ENCODE data around the gene ARHGEF7. TPM values are rescaled to one million over a fixed set of nuclear protein-coding genes. Genes with fewer than 3 reads are reported as not detected.

ARHGEF7 gene
- polyA plus RNA-seq (2013), result 34.5 and 34.7 TPM in 2 replicates

- Histone ChIP-seq H2AFZ (ENCODE audit: insufficient read depth, low read length, poor library complexity) (no peak within 1 kb of the TSS), H4K8ac (ENCODE audit: low read depth, low read length) (no peak within 1 kb of the TSS), H4K91ac (ENCODE audit: low read depth, low read length) (no peak within 1 kb of the TSS), H3K14ac (ENCODE audit: low read length) (peak within 1 kb of the TSS; percentile 36), H3K9ac (ENCODE audit: low read length) (no peak within 1 kb of the TSS), H3K4ac (ENCODE audit: low read depth, low read length) (no peak within 1 kb of the TSS), H3K4me3 (ENCODE audit: low read depth, low read length) (peak within 1 kb of the TSS; percentile 68), H3K4me1 (ENCODE audit: control insufficient read depth in 1 of 2, insufficient read depth in 2 of 2, low read length in 2 of 2) (peaks cover 0 to 4% of the 10 kb centered on the region in 2 experiments), H3K79me1 (ENCODE audit: low read length) (peaks cover 4% of the 10 kb centered on the region), H4K12ac (ENCODE audit: low read depth, low read length) (peak within 1 kb of the TSS; percentile 12), H3K18ac (ENCODE audit: low read length) (no peak within 1 kb of the TSS), H2BK5ac (ENCODE audit: low read depth, low read length, poor library complexity) (no peak within 1 kb of the TSS), H3K9me3 (ENCODE audit: insufficient read depth, low read depth, low read length) (peaks cover 2% of the 10 kb centered on the region), H2AK5ac (ENCODE audit: low read length) (no peak within 1 kb of the TSS), H3K4me2 (ENCODE audit: low read length) (peak within 1 kb of the TSS; percentile 84), H2BK120ac (ENCODE audit: insufficient read depth, low read length, poor library complexity) (no peak within 1 kb of the TSS), H2BK12ac (ENCODE audit: low read length) (no peak within 1 kb of the TSS), H3K36me3 (ENCODE audit: control insufficient read depth in 1 of 2, insufficient read depth in 2 of 2, low read length in 2 of 2) (no peaks in the 10 kb centered on the region), H3K23ac (ENCODE audit: low read length) (no peak within 1 kb of the TSS), H3K79me2 (ENCODE audit: control insufficient read depth, insufficient read depth, low read length, poor library complexity) (no peaks in the 10 kb centered on the region), H3K27me3 (ENCODE audit: insufficient read depth, low read length) (peaks cover 16% of the 10 kb centered on the region), H3K27ac (ENCODE audit: low read depth, low read length) (no peak within 1 kb of the TSS)
- DNase-seq, result peak; percentile 68 to 74
- no CpG with 5 or more reads among the region's 137 CpGs for WGBS (ENCODE audit: extremely low coverage, insufficient coverage, insufficient read length)
Observed at GRCh38 chr13:111115061-111115964, at the start of gene ARHGEF7. Gene ARHGEF7 (plus strand): TSS chr13:111115310. CDS start chr13:111115527, 217 bp downstream.

DNA sequence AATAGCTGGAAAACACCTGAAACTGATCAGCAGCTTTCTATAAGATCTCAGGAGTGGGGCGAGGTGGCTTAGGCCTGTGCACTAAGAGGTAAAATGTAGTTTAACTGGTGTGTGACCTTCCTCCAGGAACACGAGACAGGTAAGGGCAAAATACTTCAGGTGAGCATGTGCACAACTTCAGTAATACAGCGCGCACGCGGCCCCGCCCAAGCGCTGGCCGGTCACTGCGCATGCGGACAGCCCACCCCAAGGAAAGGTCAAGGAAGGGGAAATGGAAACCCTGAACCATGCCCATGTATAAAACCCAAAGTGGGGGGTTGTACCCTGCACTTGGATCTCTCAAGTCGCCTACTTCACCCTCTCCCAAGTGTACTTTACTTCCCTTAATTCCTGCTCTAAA lies 49.4 kb upstream of the ARHGEF7 start:
- Histone ChIP-seq H3K9me3 (ENCODE audit: insufficient read depth, low read depth, low read length) (peaks cover 4% of the 10 kb centered on the region), H2AK5ac (ENCODE audit: low read length) (no peak overlapping the region), H3K14ac (ENCODE audit: low read length) (no peak overlapping the region), H4K8ac (ENCODE audit: low read depth, low read length) (no peak overlapping the region), H2BK12ac (ENCODE audit: low read length) (no peak overlapping the region), H2AFZ (ENCODE audit: insufficient read depth, low read length, poor library complexity) (no peak overlapping the region), H3K27me3 (ENCODE audit: insufficient read depth, low read length) (no peaks in the 10 kb centered on the region), H3K4me2 (ENCODE audit: low read length) (no peak overlapping the region), H3K4me3 (ENCODE audit: low read depth, low read length) (no peak overlapping the region), H4K12ac (ENCODE audit: low read depth, low read length) (no peak overlapping the region), H2BK5ac (ENCODE audit: low read depth, low read length, poor library complexity) (no peak overlapping the region), H3K18ac (ENCODE audit: low read length) (no peak overlapping the region), H3K4me1 (ENCODE audit: control insufficient read depth in 1 of 2, insufficient read depth in 2 of 2, low read length in 2 of 2) (peaks cover 0 to 2% of the 10 kb centered on the region in 2 experiments), H4K91ac (ENCODE audit: low read depth, low read length) (no peak overlapping the region), H3K27ac (ENCODE audit: low read depth, low read length) (no peak overlapping the region), H3K79me2 (ENCODE audit: control insufficient read depth, insufficient read depth, low read length, poor library complexity) (peaks cover 5% of the 10 kb centered on the region), H3K4ac (ENCODE audit: low read depth, low read length) (no peak overlapping the region), H3K36me3 (ENCODE audit: control insufficient read depth in 1 of 2, insufficient read depth in 2 of 2, low read length in 2 of 2) (no peaks in the 10 kb centered on the region), H3K79me1 (ENCODE audit: low read length) (peaks cover 3% of the 10 kb centered on the region), H2BK120ac (ENCODE audit: insufficient read depth, low read length, poor library complexity) (no peak overlapping the region), H3K9ac (ENCODE audit: low read length) (no peak overlapping the region), H3K23ac (ENCODE audit: low read length) (no peak overlapping the region)
- no CpG with 5 or more reads among the region's 12 CpGs for WGBS (ENCODE audit: extremely low coverage, insufficient coverage, insufficient read length)
- no peak for DNase-seq

GRCh38 chr13:111066544-111066943 lies 48.6 kb upstream of the ARHGEF7 start:
- H2BK5ac ChIP-seq (ENCODE audit: low read depth, low read length, poor library complexity), result no peak overlapping the region
- H4K91ac ChIP-seq (ENCODE audit: low read depth, low read length), result no peak overlapping the region
- H3K18ac ChIP-seq (ENCODE audit: low read length), result no peak overlapping the region
- H3K4ac ChIP-seq (ENCODE audit: low read depth, low read length), result no peak overlapping the region
- H3K4me1 ChIP-seq (ENCODE audit: control insufficient read depth in 1 of 2, insufficient read depth in 2 of 2, low read length in 2 of 2), result peaks cover 0 to 2% of the 10 kb centered on the region in 2 experiments
- no peak overlapping the region for H3K9ac ChIP-seq (ENCODE audit: low read length)
- H3K36me3 ChIP-seq (ENCODE audit: control insufficient read depth in 1 of 2, insufficient read depth in 2 of 2, low read length in 2 of 2), result no peaks in the 10 kb centered on the region
- peaks cover 3% of the 10 kb centered on the region for H3K79me1 ChIP-seq (ENCODE audit: low read length)
- no CpG with 5 or more reads among the region's 22 CpGs for WGBS (ENCODE audit: extremely low coverage, insufficient coverage, insufficient read length)
- no peak overlapping the region for H3K14ac ChIP-seq (ENCODE audit: low read length)
- no peak overlapping the region for H3K4me2 ChIP-seq (ENCODE audit: low read length)
- no peak overlapping the region for H2BK12ac ChIP-seq (ENCODE audit: low read length)
- no peak overlapping the region for H4K12ac ChIP-seq (ENCODE audit: low read depth, low read length)
- no peak overlapping the region for H2AK5ac ChIP-seq (ENCODE audit: low read length)
- no peaks in the 10 kb centered on the region for H3K27me3 ChIP-seq (ENCODE audit: insufficient read depth, low read length)
- H3K4me3 ChIP-seq (ENCODE audit: low read depth, low read length), result no peak overlapping the region
- no peak overlapping the region for H2BK120ac ChIP-seq (ENCODE audit: insufficient read depth, low read length, poor library complexity)
- no peak for DNase-seq
- no peak overlapping the region for H2AFZ ChIP-seq (ENCODE audit: insufficient read depth, low read length, poor library complexity)
- H4K8ac ChIP-seq (ENCODE audit: low read depth, low read length), result no peak overlapping the region
- H3K9me3 ChIP-seq (ENCODE audit: insufficient read depth, low read depth, low read length), result peaks cover 4% of the 10 kb centered on the region
- H3K23ac ChIP-seq (ENCODE audit: low read length), result no peak overlapping the region
- H3K79me2 ChIP-seq (ENCODE audit: control insufficient read depth, insufficient read depth, low read length, poor library complexity), result peaks cover 5% of the 10 kb centered on the region
- H3K27ac ChIP-seq (ENCODE audit: low read depth, low read length), result no peak overlapping the region

- Histone ChIP-seq H2AFZ (ENCODE audit: insufficient read depth, low read length, poor library complexity) (no peak overlapping the region), H4K91ac (ENCODE audit: low read depth, low read length) (no peak overlapping the region), H3K4me2 (ENCODE audit: low read length) (no peak overlapping the region), H3K27ac (ENCODE audit: low read depth, low read length) (no peak overlapping the region), H3K23ac (ENCODE audit: low read length) (no peak overlapping the region), H2AK5ac (ENCODE audit: low read length) (no peak overlapping the region), H3K9me3 (ENCODE audit: insufficient read depth, low read depth, low read length) (peaks cover 4% of the 10 kb centered on the region), H4K8ac (ENCODE audit: low read depth, low read length) (no peak overlapping the region), H3K36me3 (ENCODE audit: control insufficient read depth in 1 of 2, insufficient read depth in 2 of 2, low read length in 2 of 2) (no peaks in the 10 kb centered on the region), H3K4me3 (ENCODE audit: low read depth, low read length) (no peak overlapping the region), H2BK120ac (ENCODE audit: insufficient read depth, low read length, poor library complexity) (no peak overlapping the region), H2BK5ac (ENCODE audit: low read depth, low read length, poor library complexity) (no peak overlapping the region), H3K18ac (ENCODE audit: low read length) (no peak overlapping the region), H3K4me1 (ENCODE audit: control insufficient read depth in 1 of 2, insufficient read depth in 2 of 2, low read length in 2 of 2) (peaks cover 0 to 2% of the 10 kb centered on the region in 2 experiments), H4K12ac (ENCODE audit: low read depth, low read length) (no peak overlapping the region), H3K79me2 (ENCODE audit: control insufficient read depth, insufficient read depth, low read length, poor library complexity) (peaks cover 5% of the 10 kb centered on the region), H3K79me1 (ENCODE audit: low read length) (peaks cover 3% of the 10 kb centered on the region), H2BK12ac (ENCODE audit: low read length) (no peak overlapping the region), H3K9ac (ENCODE audit: low read length) (no peak overlapping the region), H3K4ac (ENCODE audit: low read depth, low read length) (no peak overlapping the region), H3K14ac (ENCODE audit: low read length) (no peak overlapping the region), H3K27me3 (ENCODE audit: insufficient read depth, low read length) (no peaks in the 10 kb centered on the region)
- no CpG with 5 or more reads among the region's 2 CpGs for WGBS (ENCODE audit: extremely low coverage, insufficient coverage, insufficient read length)
- no peak for DNase-seq
Observed at GRCh38 chr13:111068009-111068350, 47.1 kb upstream of the ARHGEF7 start.

All from trophoblast cell (in vitro differentiated cells and primary cell).